ENCODE measurements around the gene PTK6. TPM values are rescaled to one million over a fixed set of nuclear protein-coding genes. Genes with fewer than 3 reads are reported as not detected.

Gene PTK6
- total and polyA plus RNA-seq, 2 of the 13 experiments (the other 11 are each of a cell fraction or from before 2014, with no cell fraction given), result 0.08 TPM; not detected in 1

DNA sequence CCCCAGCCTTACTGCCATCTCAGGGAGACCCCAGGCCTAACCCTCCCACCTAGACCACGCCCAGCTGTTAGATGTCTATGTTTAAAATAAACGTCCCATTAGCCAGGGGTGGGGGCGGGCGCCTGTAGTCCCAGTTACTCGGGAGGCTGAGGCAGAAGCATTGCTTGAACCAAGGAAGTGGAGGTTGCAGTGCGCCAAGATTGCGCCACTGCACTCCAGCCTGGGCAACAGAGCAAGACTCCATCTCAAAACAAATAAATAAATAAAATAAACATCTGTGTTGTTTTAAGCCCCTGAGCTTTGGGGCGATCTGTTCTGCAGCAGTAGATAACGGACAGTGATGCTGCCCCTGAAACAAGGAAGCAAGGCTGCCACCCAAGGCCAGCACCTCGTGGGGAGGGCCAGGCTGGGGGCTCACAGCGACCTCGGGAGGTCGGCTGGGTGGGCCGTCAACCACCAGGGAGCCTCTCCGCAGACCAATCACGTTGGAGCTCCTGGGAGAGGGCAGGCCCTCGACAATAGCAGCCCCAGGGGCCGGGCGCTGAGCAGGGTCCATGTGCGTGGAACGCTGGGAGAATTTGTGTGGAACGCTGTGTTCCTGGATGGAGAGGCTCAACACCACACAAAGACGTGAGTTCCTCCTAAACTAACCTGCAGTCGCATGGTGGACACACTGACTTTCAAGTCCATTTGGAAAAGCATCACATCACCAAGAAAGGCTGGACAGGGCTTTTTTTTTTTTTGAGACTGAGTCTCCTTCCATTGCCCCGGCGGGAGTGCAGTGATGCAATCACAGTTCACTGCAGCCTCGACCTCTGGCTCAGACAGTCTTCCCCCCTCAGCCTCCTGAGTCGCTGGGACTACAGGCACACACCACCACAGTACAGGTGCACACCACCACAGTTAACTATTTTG is 37.9 kb upstream of the PTK6 start (continued):
- TF ChIP-seq, protein P1, sequence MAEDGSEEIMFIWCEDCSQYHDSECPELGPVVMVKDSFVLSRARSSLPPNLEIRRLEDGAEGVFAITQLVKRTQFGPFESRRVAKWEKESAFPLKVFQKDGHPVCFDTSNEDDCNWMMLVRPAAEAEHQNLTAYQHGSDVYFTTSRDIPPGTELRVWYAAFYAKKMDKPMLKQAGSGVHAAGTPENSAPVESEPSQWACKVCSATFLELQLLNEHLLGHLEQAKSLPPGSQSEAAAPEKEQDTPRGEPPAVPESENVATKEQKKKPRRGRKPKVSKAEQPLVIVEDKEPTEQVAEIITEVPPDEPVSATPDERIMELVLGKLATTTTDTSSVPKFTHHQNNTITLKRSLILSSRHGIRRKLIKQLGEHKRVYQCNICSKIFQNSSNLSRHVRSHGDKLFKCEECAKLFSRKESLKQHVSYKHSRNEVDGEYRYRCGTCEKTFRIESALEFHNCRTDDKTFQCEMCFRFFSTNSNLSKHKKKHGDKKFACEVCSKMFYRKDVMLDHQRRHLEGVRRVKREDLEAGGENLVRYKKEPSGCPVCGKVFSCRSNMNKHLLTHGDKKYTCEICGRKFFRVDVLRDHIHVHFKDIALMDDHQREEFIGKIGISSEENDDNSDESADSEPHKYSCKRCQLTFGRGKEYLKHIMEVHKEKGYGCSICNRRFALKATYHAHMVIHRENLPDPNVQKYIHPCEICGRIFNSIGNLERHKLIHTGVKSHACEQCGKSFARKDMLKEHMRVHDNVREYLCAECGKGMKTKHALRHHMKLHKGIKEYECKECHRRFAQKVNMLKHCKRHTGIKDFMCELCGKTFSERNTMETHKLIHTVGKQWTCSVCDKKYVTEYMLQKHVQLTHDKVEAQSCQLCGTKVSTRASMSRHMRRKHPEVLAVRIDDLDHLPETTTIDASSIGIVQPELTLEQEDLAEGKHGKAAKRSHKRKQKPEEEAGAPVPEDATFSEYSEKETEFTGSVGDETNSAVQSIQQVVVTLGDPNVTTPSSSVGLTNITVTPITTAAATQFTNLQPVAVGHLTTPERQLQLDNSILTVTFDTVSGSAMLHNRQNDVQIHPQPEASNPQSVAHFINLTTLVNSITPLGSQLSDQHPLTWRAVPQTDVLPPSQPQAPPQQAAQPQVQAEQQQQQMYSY (CRISPR knock-in tag; IDR thresholded peaks at IDR 0.05), result no peak
- TF ChIP-seq KLF9 (CRISPR knock-in tag; IDR thresholded peaks at IDR 0.05; ENCODE audit: low read depth) (0 out of 2 replicates have a peak, but pooled peaks have one; percentile 53), FOXA3 (CRISPR knock-in tag; IDR thresholded peaks at IDR 0.05) (no peak), ZNF607 (CRISPR knock-in tag; IDR thresholded peaks at IDR 0.05; ENCODE audit: borderline replicate concordance) (peak; percentile 93), TBX3 (IDR thresholded peaks at IDR 0.05; ENCODE audit: borderline replicate concordance) (no peak), SETDB1 (CRISPR knock-in tag; IDR thresholded peaks at IDR 0.05; ENCODE audit: borderline replicate concordance) (0 out of 2 replicates have a peak, but pooled peaks have one; percentile 50), ZNF496 (CRISPR knock-in tag; IDR thresholded peaks at IDR 0.05; ENCODE audit: insufficient replicate concordance) (no peak), ATRX (CRISPR knock-in tag; IDR thresholded peaks at IDR 0.05; ENCODE audit: borderline replicate concordance) (no peak), KAT8 (CRISPR knock-in tag; IDR thresholded peaks at IDR 0.05) (peak; percentile 83), ZNF713 (CRISPR knock-in tag; IDR thresholded peaks at IDR 0.05) (no peak), ZNF34 (CRISPR knock-in tag; IDR thresholded peaks at IDR 0.05; ENCODE audit: borderline replicate concordance) (no peak), NCOA1 (CRISPR knock-in tag; IDR thresholded peaks at IDR 0.05) (no peak), TBX2 (CRISPR knock-in tag; IDR thresholded peaks at IDR 0.05; ENCODE audit: borderline replicate concordance) (peak; percentile 12; the same call in 1 of the 2 replicates), NFRKB (IDR thresholded peaks at IDR 0.05) (no peak)
- TF ChIP-seq, protein P2, sequence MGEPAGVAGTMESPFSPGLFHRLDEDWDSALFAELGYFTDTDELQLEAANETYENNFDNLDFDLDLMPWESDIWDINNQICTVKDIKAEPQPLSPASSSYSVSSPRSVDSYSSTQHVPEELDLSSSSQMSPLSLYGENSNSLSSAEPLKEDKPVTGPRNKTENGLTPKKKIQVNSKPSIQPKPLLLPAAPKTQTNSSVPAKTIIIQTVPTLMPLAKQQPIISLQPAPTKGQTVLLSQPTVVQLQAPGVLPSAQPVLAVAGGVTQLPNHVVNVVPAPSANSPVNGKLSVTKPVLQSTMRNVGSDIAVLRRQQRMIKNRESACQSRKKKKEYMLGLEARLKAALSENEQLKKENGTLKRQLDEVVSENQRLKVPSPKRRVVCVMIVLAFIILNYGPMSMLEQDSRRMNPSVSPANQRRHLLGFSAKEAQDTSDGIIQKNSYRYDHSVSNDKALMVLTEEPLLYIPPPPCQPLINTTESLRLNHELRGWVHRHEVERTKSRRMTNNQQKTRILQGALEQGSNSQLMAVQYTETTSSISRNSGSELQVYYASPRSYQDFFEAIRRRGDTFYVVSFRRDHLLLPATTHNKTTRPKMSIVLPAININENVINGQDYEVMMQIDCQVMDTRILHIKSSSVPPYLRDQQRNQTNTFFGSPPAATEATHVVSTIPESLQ (CRISPR knock-in tag; conservative IDR thresholded peaks at IDR 0.05), result no peak
- TF ChIP-seq, protein P3, sequence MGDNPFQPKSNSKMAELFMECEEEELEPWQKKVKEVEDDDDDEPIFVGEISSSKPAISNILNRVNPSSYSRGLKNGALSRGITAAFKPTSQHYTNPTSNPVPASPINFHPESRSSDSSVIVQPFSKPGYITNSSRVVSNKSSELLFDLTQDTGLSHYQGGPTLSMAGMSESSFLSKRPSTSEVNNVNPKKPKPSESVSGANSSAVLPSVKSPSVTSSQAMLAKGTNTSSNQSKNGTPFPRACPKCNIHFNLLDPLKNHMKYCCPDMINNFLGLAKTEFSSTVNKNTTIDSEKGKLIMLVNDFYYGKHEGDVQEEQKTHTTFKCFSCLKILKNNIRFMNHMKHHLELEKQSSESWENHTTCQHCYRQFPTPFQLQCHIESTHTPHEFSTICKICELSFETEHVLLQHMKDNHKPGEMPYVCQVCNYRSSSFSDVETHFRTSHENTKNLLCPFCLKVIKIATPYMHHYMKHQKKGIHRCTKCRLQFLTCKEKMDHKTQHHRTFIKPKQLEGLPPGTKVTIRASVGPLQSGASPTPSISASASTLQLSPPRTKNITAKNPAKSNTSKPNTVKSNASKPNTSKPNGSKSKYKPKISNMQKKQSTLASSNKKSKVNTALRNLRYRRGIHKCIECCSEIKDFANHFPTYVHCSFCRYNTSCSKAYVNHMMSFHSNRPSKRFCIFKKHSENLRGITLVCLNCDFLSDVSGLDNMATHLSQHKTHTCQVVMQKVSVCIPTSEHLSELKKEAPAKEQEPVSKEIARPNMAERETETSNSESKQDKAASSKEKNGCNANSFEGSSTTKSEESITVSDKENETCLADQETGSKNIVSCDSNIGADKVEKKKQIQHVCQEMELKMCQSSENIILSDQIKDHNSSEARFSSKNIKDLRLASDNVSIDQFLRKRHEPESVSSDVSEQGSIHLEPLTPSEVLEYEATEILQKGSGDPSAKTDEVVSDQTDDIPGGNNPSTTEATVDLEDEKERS (CRISPR knock-in tag; IDR thresholded peaks at IDR 0.05), result peak; percentile 74; the same call in 1 of the 2 replicates
- TF ChIP-seq, protein P4, sequence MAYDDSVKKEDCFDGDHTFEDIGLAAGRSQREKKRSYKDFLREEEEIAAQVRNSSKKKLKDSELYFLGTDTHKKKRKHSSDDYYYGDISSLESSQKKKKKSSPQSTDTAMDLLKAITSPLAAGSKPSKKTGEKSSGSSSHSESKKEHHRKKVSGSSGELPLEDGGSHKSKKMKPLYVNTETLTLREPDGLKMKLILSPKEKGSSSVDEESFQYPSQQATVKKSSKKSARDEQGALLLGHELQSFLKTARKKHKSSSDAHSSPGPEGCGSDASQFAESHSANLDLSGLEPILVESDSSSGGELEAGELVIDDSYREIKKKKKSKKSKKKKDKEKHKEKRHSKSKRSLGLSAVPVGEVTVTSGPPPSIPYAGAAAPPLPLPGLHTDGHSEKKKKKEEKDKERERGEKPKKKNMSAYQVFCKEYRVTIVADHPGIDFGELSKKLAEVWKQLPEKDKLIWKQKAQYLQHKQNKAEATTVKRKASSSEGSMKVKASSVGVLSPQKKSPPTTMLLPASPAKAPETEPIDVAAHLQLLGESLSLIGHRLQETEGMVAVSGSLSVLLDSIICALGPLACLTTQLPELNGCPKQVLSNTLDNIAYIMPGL (CRISPR knock-in tag; IDR thresholded peaks at IDR 0.05; ENCODE audit: borderline replicate concordance in 1 of 2, low read depth in 1 of 2), result peak; percentile 14 to 74; a peak in 2 of 4 replicates

Data from HepG2 (cell line).